Body of pancreas (tissue), 4 donors: ENCODE results near the gene FAT3.

Experiments used
- POLR2A ChIP-seq, 3 donors: fragments of 450-650 bp; IDR thresholded peaks; one replicate each; pipeline ENCODE4 v1.6.1; 2016; ENCODE audit warnings: antibody characterized with exemption in 3 of 3, mild to moderate bottlenecking in 2 of 3
- TF ChIP-seq, protein P1 (sequence below), 7 experiments: fragments of 450-650 bp in 4 of 7; fragments of 200-600 bp in 3 of 7; sonication (generic) in 3 of 7; IDR thresholded peaks; one replicate each; pipeline ENCODE4 v1.5.1; 2016 to 2019; ENCODE audit warnings: antibody characterized with exemption in 7 of 7

DNA sequence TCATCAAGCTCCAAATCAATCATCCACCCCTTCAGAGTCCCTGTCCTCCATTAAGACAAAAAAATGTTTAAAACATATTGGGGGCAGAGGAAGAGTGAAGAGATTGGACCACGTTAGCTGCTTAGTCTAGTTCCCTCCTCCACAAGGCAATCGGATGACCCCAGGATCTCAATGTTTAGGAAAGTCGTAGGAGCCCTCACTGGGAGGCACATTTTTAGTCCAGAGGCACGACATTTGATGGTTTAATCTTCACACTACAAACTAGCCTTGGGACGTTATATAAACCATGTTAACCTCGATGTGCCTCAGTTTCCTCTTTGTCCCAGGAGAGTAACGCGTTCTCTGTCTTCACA is 588 bp upstream of the FAT3 start:
- TF ChIP-seq, protein P1, sequence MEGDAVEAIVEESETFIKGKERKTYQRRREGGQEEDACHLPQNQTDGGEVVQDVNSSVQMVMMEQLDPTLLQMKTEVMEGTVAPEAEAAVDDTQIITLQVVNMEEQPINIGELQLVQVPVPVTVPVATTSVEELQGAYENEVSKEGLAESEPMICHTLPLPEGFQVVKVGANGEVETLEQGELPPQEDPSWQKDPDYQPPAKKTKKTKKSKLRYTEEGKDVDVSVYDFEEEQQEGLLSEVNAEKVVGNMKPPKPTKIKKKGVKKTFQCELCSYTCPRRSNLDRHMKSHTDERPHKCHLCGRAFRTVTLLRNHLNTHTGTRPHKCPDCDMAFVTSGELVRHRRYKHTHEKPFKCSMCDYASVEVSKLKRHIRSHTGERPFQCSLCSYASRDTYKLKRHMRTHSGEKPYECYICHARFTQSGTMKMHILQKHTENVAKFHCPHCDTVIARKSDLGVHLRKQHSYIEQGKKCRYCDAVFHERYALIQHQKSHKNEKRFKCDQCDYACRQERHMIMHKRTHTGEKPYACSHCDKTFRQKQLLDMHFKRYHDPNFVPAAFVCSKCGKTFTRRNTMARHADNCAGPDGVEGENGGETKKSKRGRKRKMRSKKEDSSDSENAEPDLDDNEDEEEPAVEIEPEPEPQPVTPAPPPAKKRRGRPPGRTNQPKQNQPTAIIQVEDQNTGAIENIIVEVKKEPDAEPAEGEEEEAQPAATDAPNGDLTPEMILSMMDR (IDR thresholded peaks at IDR 0.05) = no peak
- TF ChIP-seq POLR2A (IDR thresholded peaks at IDR 0.05) = no peak
